Keratinocyte (primary cell): ENCODE data around the gene ZNF682. TPM values are rescaled to one million over a fixed set of nuclear protein-coding genes. Genes with fewer than 3 reads are reported as not detected.

Experiments
- DNase-seq: peaks from one replicate; pipeline ENCODE4 v3.0.0-alpha.2; 2011; ENCODE audit warnings: low read depth, missing footprints, low spot score
- FAIRE-seq: peaks from 2 replicates; lab custom pipeline; 2011; peaks lifted over from hg19 to GRCh38; lab: Jason Lieb, UNC
- H2AFZ ChIP-seq: 2 replicates; pipeline ENCODE4 v1.6.0; 2012; ENCODE audit warnings: low read length, control low read depth, inconsistent platforms; ENCODE audit not compliant: control insufficient read depth
- H3K27ac ChIP-seq: 2 replicates; pipeline ENCODE4 v1.5.1; 2011; ENCODE audit warnings: low read length; ENCODE audit not compliant: control insufficient read depth, insufficient read depth
- H3K27me3 ChIP-seq: 3 replicates; pipeline ENCODE4 v1.6.0; 2011; ENCODE audit warnings: low read length; ENCODE audit not compliant: control insufficient read depth, insufficient read depth; ENCODE audit errors: extremely low read depth
- H3K36me3 ChIP-seq, 2 experiments: 2 replicates in 1 of 2; 3 replicates in 1 of 2; pipeline ENCODE4 v1.5.1; 2011; ENCODE audit warnings: low read length in 2 of 2, mild to moderate bottlenecking in 1 of 2; ENCODE audit not compliant: control insufficient read depth in 2 of 2, insufficient read depth in 2 of 2; ENCODE audit errors: extremely low read depth in 1 of 2
- H3K4me1 ChIP-seq: 3 replicates; pipeline ENCODE4 v1.5.1; 2011; ENCODE audit warnings: low read length; ENCODE audit not compliant: control insufficient read depth, insufficient read depth; ENCODE audit errors: extremely low read depth
- H3K4me2 ChIP-seq: 3 replicates; pipeline ENCODE4 v1.6.0; 2011; ENCODE audit warnings: low read depth, low read length; ENCODE audit not compliant: control insufficient read depth, insufficient read depth; ENCODE audit errors: extremely low read depth
- H3K4me3 ChIP-seq, 3 experiments: fragments of 200-600 bp in 1 of 3; sonication (generic) in 1 of 3; 2 replicates in 2 of 3; 3 replicates in 1 of 3; pipeline ENCODE4 v1.5.1; 2011 to 2016; ENCODE audit warnings: low read length in 3 of 3, mild to moderate bottlenecking in 3 of 3, control low read depth in 2 of 3, inconsistent platforms in 1 of 3, low read depth in 1 of 3, mixed read lengths in 1 of 3, mixed run types in 1 of 3, moderate library complexity in 1 of 3; ENCODE audit not compliant: control insufficient read depth in 2 of 3, insufficient read depth in 2 of 3; ENCODE audit errors: extremely low read depth in 1 of 3
- H3K79me2 ChIP-seq: 2 replicates; pipeline ENCODE4 v1.6.0; 2012; ENCODE audit warnings: low read length; ENCODE audit not compliant: control insufficient read depth, insufficient read depth
- H3K9ac ChIP-seq: 3 replicates; pipeline ENCODE4 v1.6.0; 2011; ENCODE audit warnings: low read length; ENCODE audit not compliant: control insufficient read depth, insufficient read depth; ENCODE audit errors: extremely low read depth
- H3K9me1 ChIP-seq: 3 replicates; pipeline ENCODE4 v1.6.0; 2011; ENCODE audit warnings: low read length; ENCODE audit not compliant: control insufficient read depth, insufficient read depth; ENCODE audit errors: extremely low read depth
- H3K9me3 ChIP-seq: 2 replicates; pipeline ENCODE4 v1.5.1; 2012; ENCODE audit warnings: low read depth, low read length; ENCODE audit not compliant: control insufficient read depth
- H4K20me1 ChIP-seq: 3 replicates; pipeline ENCODE4 v1.6.0; 2011; ENCODE audit warnings: low read length; ENCODE audit not compliant: control insufficient read depth, insufficient read depth; ENCODE audit errors: extremely low read depth
- CTCF ChIP-seq, 3 experiments: IDR thresholded peaks in 1 of 3; conservative IDR thresholded peaks in 1 of 3; optimal IDR thresholded peaks in 1 of 3; 2 replicates in 2 of 3; 3 replicates in 1 of 3; pipeline versions ENCODE3 to v1.5.1; 2011; ENCODE audit warnings: low read length in 3 of 3, mild to moderate bottlenecking in 3 of 3, moderate library complexity in 2 of 3, control low read depth in 1 of 3, inconsistent platforms in 1 of 3; ENCODE audit not compliant: insufficient read depth in 2 of 3; ENCODE audit errors: extremely low read depth in 1 of 3
- EZH2 ChIP-seq: IDR thresholded peaks from one replicate; pipeline ENCODE4 v1.6.1; 2012; ENCODE audit warnings: inconsistent platforms, mild to moderate bottlenecking, low read length, moderate library complexity
- dilution Hi-C: fragments of 300-500 bp; cut with MboI; formaldehyde crosslinking; loops from one replicate; pipeline ENCODE4 v1.7.0; 2020; ENCODE audit warnings: low sequenced_read_pairs; ENCODE audit not compliant: extremely low pct_ligation_motif_present
- polyA plus RNA-seq, 5 experiments: library from polyadenylated mRNA; depleted of rRNA in 3 of 5; stranded (reverse) in 3 of 5; stranded (forward) in 1 of 5; unstranded in 1 of 5; fragments of >200 nt; gene quantifications; 1 replicate in 1 of 5; 2 replicates in 3 of 5; 3 replicates in 1 of 5; pipeline versions ENCODE4 v1.2.1 to v1.2.3, GENCODE V29; 2011 to 2012; ENCODE audit warnings: missing spikeins in 2 of 5, low read depth in 1 of 5, low replicate concordance in 1 of 5

The ZNF682 gene
- polyA plus RNA-seq, 1 donor (not counting 4 experiments of a cell fraction or from before 2014, with no cell fraction given) = 6.0 TPM

GRCh38 chr19:20035935-20036334 is 3.4 kb downstream of the ZNF682 start:
- no peak for DNase-seq

GRCh38 chr19:20028611-20029010 is 10.7 kb downstream of the ZNF682 start:
- FAIRE-seq (no peak), DNase-seq (no peak)
- no peak for TF ChIP-seq CTCF (optimal IDR thresholded peaks at IDR 0.05 in 1 of 3, IDR thresholded peaks at IDR 0.05 in 1 of 3, conservative IDR thresholded peaks at IDR 0.05 in 1 of 3; ENCODE audit: extremely low read depth in 1 of 3, insufficient read depth in 2 of 3, low read length in 3 of 3)
- no peak for TF ChIP-seq EZH2
- no peak overlapping the region for H3K9ac ChIP-seq
- no peaks in the 10 kb centered on the region for H3K4me1 ChIP-seq
- H3K79me2 ChIP-seq = no peaks in the 10 kb centered on the region
- H4K20me1 ChIP-seq = no peaks in the 10 kb centered on the region
- H3K27me3 ChIP-seq = no peaks in the 10 kb centered on the region
- H3K27ac ChIP-seq = no peak overlapping the region
- H2AFZ ChIP-seq = no peak overlapping the region
- H3K4me3 ChIP-seq = no peak overlapping the region
- dilution Hi-C loops = no loop called here
- H3K9me3 ChIP-seq = no peaks in the 10 kb centered on the region
- H3K4me2 ChIP-seq = no peak overlapping the region
- H3K9me1 ChIP-seq = no peaks in the 10 kb centered on the region
- H3K36me3 ChIP-seq = peaks cover 0 to 3% of the 10 kb centered on the region in 2 experiments

More at GRCh38 chr19:20035935-20036334, 3.4 kb downstream of the ZNF682 start:
- Histone ChIP-seq H3K36me3 (no peaks in the 10 kb centered on the region), H3K4me1 (peaks cover 4% of the 10 kb centered on the region), H3K4me3 (no peak overlapping the region), H3K27me3 (no peaks in the 10 kb centered on the region), H3K4me2 (no peak overlapping the region), H3K9ac (no peak overlapping the region), H4K20me1 (no peaks in the 10 kb centered on the region), H2AFZ (no peak overlapping the region), H3K9me1 (no peaks in the 10 kb centered on the region), H3K9me3 (no peaks in the 10 kb centered on the region), H3K27ac (no peak overlapping the region), H3K79me2 (peaks cover 2% of the 10 kb centered on the region)
- TF ChIP-seq EZH2 (no peak), CTCF (optimal IDR thresholded peaks at IDR 0.05 in 1 of 3, IDR thresholded peaks at IDR 0.05 in 1 of 3, conservative IDR thresholded peaks at IDR 0.05 in 1 of 3; ENCODE audit: extremely low read depth in 1 of 3, insufficient read depth in 2 of 3, low read length in 3 of 3) (no peak)
- no peak for FAIRE-seq
- dilution Hi-C loops = no loop called here
